GM12878 (cell line): ENCODE measurements around the gene FGF12.

ENCODE experiments used
- CHD2 ChIP-seq: IDR thresholded peaks from 2 replicates; pipeline ENCODE4 v1.6.1; 2011; ENCODE audit warnings: low read depth, low read length, improper control_type of control experiment, borderline replicate concordance
- CHD4 ChIP-seq: fragments of 200-600 bp; sonication (generic); IDR thresholded peaks from 2 replicates; pipeline ENCODE4 v1.6.1; 2016; ENCODE audit warnings: mild to moderate bottlenecking
- NR2C2 ChIP-seq: IDR thresholded peaks from 2 replicates; pipeline ENCODE4 v1.6.1; 2011; ENCODE audit warnings: borderline replicate concordance, low read depth; ENCODE audit not compliant: control insufficient read depth, insufficient read length
- POLR2AphosphoS5 ChIP-seq: IDR thresholded peaks from 2 replicates; pipeline ENCODE4 v1.6.1; 2011; ENCODE audit warnings: mild to moderate bottlenecking, low read length, inconsistent platforms
- RAD21 ChIP-seq: IDR thresholded peaks from 2 replicates; pipeline ENCODE4 v1.6.1; 2011; ENCODE audit warnings: mild to moderate bottlenecking, low read depth, low read length, moderate library complexity; ENCODE audit not compliant: insufficient read depth
- SP1 ChIP-seq: IDR thresholded peaks from one replicate; pipeline ENCODE4 v1.6.1; 2011; ENCODE audit warnings: low read depth, low read length
- YBX1 ChIP-seq: fragments of 450-650 bp; IDR thresholded peaks from 2 replicates; pipeline ENCODE4 v1.6.1; 2016; ENCODE audit warnings: antibody characterized with exemption
- TF ChIP-seq, protein P1 (sequence below), 3 experiments: IDR thresholded peaks in 2 of 3; conservative IDR thresholded peaks in 1 of 3; 2 replicates each; pipeline ENCODE4 v1.5.1; 2011; ENCODE audit warnings: low read depth in 3 of 3, low read length in 3 of 3, mild to moderate bottlenecking in 3 of 3, control low read depth in 2 of 3, moderate library complexity in 2 of 3, inconsistent platforms in 1 of 3, mixed read lengths in 1 of 3; ENCODE audit not compliant: control insufficient read depth in 2 of 3, insufficient read depth in 1 of 3; ENCODE audit errors: extremely low read depth in 1 of 3
- TF ChIP-seq, protein P2 (sequence below): fragments of 450-650 bp; IDR thresholded peaks from 2 replicates; pipeline ENCODE4 v1.6.1; 2016; ENCODE audit warnings: mild to moderate bottlenecking
- TF ChIP-seq, protein P3 (sequence below): IDR thresholded peaks from 2 replicates; pipeline ENCODE4 v1.6.1; 2012; ENCODE audit warnings: mild to moderate bottlenecking, low read depth, low read length
- TF ChIP-seq, protein P4 (sequence below): IDR thresholded peaks from 2 replicates; pipeline ENCODE4 v1.6.1; 2012; ENCODE audit warnings: low read depth, low read length, improper control_type of control experiment

DNA sequence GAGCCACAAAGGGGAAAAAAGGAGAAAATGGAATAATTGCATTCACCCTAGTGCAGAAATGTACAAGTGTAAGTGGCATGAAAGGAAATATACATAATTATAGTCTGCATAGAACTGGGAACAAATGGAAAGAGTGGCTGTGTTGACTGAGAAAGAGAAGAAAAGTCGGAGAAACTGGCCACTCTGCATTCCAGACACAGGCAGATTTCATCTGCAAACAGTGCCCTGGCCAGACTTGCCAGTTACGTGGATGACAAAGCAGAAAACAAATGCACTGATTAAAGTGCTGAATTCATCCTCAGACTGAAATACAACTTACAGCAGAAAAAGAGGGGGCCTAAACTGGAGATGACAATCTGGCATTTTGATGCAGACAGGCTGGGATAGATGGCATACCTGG is 129.8 kb downstream of the FGF12 start:
- TF ChIP-seq, protein P1, sequence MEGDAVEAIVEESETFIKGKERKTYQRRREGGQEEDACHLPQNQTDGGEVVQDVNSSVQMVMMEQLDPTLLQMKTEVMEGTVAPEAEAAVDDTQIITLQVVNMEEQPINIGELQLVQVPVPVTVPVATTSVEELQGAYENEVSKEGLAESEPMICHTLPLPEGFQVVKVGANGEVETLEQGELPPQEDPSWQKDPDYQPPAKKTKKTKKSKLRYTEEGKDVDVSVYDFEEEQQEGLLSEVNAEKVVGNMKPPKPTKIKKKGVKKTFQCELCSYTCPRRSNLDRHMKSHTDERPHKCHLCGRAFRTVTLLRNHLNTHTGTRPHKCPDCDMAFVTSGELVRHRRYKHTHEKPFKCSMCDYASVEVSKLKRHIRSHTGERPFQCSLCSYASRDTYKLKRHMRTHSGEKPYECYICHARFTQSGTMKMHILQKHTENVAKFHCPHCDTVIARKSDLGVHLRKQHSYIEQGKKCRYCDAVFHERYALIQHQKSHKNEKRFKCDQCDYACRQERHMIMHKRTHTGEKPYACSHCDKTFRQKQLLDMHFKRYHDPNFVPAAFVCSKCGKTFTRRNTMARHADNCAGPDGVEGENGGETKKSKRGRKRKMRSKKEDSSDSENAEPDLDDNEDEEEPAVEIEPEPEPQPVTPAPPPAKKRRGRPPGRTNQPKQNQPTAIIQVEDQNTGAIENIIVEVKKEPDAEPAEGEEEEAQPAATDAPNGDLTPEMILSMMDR (IDR thresholded peaks at IDR 0.05 in 2 of 3, conservative IDR thresholded peaks at IDR 0.05 in 1 of 3; ENCODE audit: control insufficient read depth in 2 of 3, extremely low read depth in 1 of 3, insufficient read depth in 1 of 3, low read depth in 3 of 3, low read length in 3 of 3): no peak
- TF ChIP-seq CHD2: no peak
- TF ChIP-seq, protein P2, sequence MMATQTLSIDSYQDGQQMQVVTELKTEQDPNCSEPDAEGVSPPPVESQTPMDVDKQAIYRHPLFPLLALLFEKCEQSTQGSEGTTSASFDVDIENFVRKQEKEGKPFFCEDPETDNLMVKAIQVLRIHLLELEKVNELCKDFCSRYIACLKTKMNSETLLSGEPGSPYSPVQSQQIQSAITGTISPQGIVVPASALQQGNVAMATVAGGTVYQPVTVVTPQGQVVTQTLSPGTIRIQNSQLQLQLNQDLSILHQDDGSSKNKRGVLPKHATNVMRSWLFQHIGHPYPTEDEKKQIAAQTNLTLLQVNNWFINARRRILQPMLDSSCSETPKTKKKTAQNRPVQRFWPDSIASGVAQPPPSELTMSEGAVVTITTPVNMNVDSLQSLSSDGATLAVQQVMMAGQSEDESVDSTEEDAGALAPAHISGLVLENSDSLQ: no peak
- TF ChIP-seq, protein P3, sequence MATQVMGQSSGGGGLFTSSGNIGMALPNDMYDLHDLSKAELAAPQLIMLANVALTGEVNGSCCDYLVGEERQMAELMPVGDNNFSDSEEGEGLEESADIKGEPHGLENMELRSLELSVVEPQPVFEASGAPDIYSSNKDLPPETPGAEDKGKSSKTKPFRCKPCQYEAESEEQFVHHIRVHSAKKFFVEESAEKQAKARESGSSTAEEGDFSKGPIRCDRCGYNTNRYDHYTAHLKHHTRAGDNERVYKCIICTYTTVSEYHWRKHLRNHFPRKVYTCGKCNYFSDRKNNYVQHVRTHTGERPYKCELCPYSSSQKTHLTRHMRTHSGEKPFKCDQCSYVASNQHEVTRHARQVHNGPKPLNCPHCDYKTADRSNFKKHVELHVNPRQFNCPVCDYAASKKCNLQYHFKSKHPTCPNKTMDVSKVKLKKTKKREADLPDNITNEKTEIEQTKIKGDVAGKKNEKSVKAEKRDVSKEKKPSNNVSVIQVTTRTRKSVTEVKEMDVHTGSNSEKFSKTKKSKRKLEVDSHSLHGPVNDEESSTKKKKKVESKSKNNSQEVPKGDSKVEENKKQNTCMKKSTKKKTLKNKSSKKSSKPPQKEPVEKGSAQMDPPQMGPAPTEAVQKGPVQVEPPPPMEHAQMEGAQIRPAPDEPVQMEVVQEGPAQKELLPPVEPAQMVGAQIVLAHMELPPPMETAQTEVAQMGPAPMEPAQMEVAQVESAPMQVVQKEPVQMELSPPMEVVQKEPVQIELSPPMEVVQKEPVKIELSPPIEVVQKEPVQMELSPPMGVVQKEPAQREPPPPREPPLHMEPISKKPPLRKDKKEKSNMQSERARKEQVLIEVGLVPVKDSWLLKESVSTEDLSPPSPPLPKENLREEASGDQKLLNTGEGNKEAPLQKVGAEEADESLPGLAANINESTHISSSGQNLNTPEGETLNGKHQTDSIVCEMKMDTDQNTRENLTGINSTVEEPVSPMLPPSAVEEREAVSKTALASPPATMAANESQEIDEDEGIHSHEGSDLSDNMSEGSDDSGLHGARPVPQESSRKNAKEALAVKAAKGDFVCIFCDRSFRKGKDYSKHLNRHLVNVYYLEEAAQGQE: no peak
- TF ChIP-seq RAD21: no peak
- no peak for TF ChIP-seq YBX1
- TF ChIP-seq POLR2AphosphoS5: no peak
- no peak for TF ChIP-seq CHD4
- TF ChIP-seq, protein P4, sequence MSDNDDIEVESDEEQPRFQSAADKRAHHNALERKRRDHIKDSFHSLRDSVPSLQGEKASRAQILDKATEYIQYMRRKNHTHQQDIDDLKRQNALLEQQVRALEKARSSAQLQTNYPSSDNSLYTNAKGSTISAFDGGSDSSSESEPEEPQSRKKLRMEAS: no peak
- no peak for TF ChIP-seq SP1
- no peak for TF ChIP-seq NR2C2
